Activated CD4-positive, CD25-positive, alpha-beta regulatory T cell (primary cell): ENCODE data around the gene IKZF3.
"Not testable (repeated sequence)": the region's sequence is repeated elsewhere in the genome, so short reads cannot be mapped to it uniquely, and the experiment has no call there.

Experiments
- DNase-seq, 4 experiments: peaks; one replicate each; lab custom pipeline; 2025; lab: John Stamatoyannopoulos, UW

Gene IKZF3

GRCh38 chr17:39863918-39864746 lies at the start of gene IKZF3:
IKZF3 (minus strand) TSS chr17:39864312; CDS start chr17:39864126, 186 bp downstream.
- peak; percentile 55 to 68 (median 57) for DNase-seq

GRCh38 chr17:39908789-39909352 lies 44.8 kb upstream of the IKZF3 start:
- DNase-seq = no peak

- no peak for DNase-seq
These were observed 40.8 kb upstream of the IKZF3 start for GRCh38 chr17:39904990-39905288.

GRCh38 chr17:39903158-39903884 lies 39.2 kb upstream of the IKZF3 start:
- DNase-seq = no peak

- DNase-seq = not testable (repeated sequence)
These were observed 37.9 kb upstream of the IKZF3 start for GRCh38 chr17:39902027-39902426.

- no peak for DNase-seq
These were observed 35.1 kb upstream of the IKZF3 start for GRCh38 chr17:39899215-39899614.

GRCh38 chr17:39898088-39898487 lies 34.0 kb upstream of the IKZF3 start:
- DNase-seq = no peak

- DNase-seq = no peak
These were observed 30.7 kb upstream of the IKZF3 start for GRCh38 chr17:39894681-39895376.

GRCh38 chr17:39889200-39889599 lies 25.1 kb upstream of the IKZF3 start:
- DNase-seq = no peak

- no peak for DNase-seq
These were observed 23.0 kb upstream of the IKZF3 start for GRCh38 chr17:39887078-39887477.

GRCh38 chr17:39886102-39886501 lies 22.0 kb upstream of the IKZF3 start:
- not testable (repeated sequence) for DNase-seq

GRCh38 chr17:39872751-39873150 lies 8.6 kb upstream of the IKZF3 start:
- DNase-seq = no peak

- DNase-seq = no peak
These were observed 7.7 kb upstream of the IKZF3 start for GRCh38 chr17:39871801-39872200.

- no peak for DNase-seq
These were observed 6.7 kb upstream of the IKZF3 start for GRCh38 chr17:39870776-39871175.

GRCh38 chr17:39868554-39868942 lies 4.4 kb upstream of the IKZF3 start:
- DNase-seq = no peak

- DNase-seq = peak; percentile 10 to 44 (median 40)
These were observed 3.9 kb upstream of the IKZF3 start, which contains the start of gene ZPBP2 for GRCh38 chr17:39867880-39868553. ZPBP2 (plus strand) TSS chr17:39868202; CDS start chr17:39868355, 153 bp downstream.

- peak; percentile 14 to 43 (median 24) for DNase-seq
These were observed 3.2 kb upstream of the IKZF3 start for GRCh38 chr17:39867084-39867879.

- DNase-seq = no peak
These were observed 2.1 kb upstream of the IKZF3 start for GRCh38 chr17:39866013-39866730.

GRCh38 chr17:39863244-39863917 lies 731 bp downstream of the IKZF3 start:
- no peak for DNase-seq

GRCh38 chr17:39861235-39861634 lies 2.9 kb downstream of the IKZF3 start:
- DNase-seq = no peak
